Mesothelial cell of epicardium (in vitro differentiated cells): ENCODE measurements around the gene CACNA1C. TPM values are rescaled to one million over a fixed set of nuclear protein-coding genes. Genes with fewer than 3 reads are reported as not detected.

Experiments
- DNase-seq, 2 experiments: peaks; one replicate each; pipeline ENCODE4 v3.0.0; 2021; ENCODE audit warnings: low spot score in 2 of 2; ENCODE audit not compliant: unreplicated experiment in 2 of 2
- H3K27ac Mint-ChIP-seq: 2 replicates; pipeline ENCODE4 v1.8.0; 2021; ENCODE audit warnings: mixed read lengths
- H3K27me3 Mint-ChIP-seq: 2 replicates; pipeline ENCODE4 v1.8.0; 2021; ENCODE audit warnings: low read depth, mixed read lengths
- H3K36me3 Mint-ChIP-seq: 2 replicates; pipeline ENCODE4 v1.8.0; 2021; ENCODE audit warnings: mixed read lengths
- H3K4me1 Mint-ChIP-seq: 2 replicates; pipeline ENCODE4 v1.8.0; 2021; ENCODE audit warnings: mixed read lengths
- H3K4me3 Mint-ChIP-seq: 2 replicates; pipeline ENCODE4 v1.8.0; 2021; ENCODE audit warnings: mild to moderate bottlenecking, moderate library complexity, mixed read lengths
- H3K9me3 Mint-ChIP-seq: 2 replicates; pipeline ENCODE4 v1.8.0; 2021; ENCODE audit warnings: mixed read lengths
- CTCF ChIP-seq: fragments of 200-600 bp; sonication (generic); IDR thresholded peaks from one replicate; pipeline ENCODE4 v1.5.0; 2021; ENCODE audit warnings: antibody characterized with exemption; ENCODE audit not compliant: unreplicated experiment
- total RNA-seq: library from RNA; stranded (reverse); gene quantifications from 3 replicates; pipeline ENCODE4 v1.2.1, GENCODE V29; 2021

CACNA1C gene
- total RNA-seq, 1 donor from 2014 or later, result 33.6 TPM

- Mint-ChIP-seq H3K27me3 (no peaks in the 10 kb centered on the region), H3K4me3 (no peak overlapping the region)
- no peak for DNase-seq
Observed at GRCh38 chr12:2445968-2446367, 393.2 kb downstream of the CACNA1C start.

GRCh38 chr12:2447861-2448260, 395.1 kb downstream of the CACNA1C start:
- TF ChIP-seq CTCF, result no peak
- Mint-ChIP-seq H3K27me3 (no peaks in the 10 kb centered on the region), H3K4me1 (no peaks in the 10 kb centered on the region), H3K4me3 (no peak overlapping the region), H3K9me3 (no peaks in the 10 kb centered on the region), H3K27ac (no peak overlapping the region), H3K36me3 (peaks cover 4% of the 10 kb centered on the region)
- no peak for DNase-seq

More at GRCh38 chr12:2445968-2446367, 393.2 kb downstream of the CACNA1C start:
- TF ChIP-seq CTCF, result no peak
- Mint-ChIP-seq H3K36me3 (peaks cover 4% of the 10 kb centered on the region), H3K27ac (no peak overlapping the region), H3K4me1 (no peaks in the 10 kb centered on the region), H3K9me3 (no peaks in the 10 kb centered on the region)

GRCh38 chr12:2449586-2449985, 396.8 kb downstream of the CACNA1C start:
- TF ChIP-seq CTCF, result no peak
- no peaks in the 10 kb centered on the region for H3K9me3 Mint-ChIP-seq
- H3K4me3 Mint-ChIP-seq, result no peak overlapping the region
- H3K36me3 Mint-ChIP-seq, result peaks cover 4% of the 10 kb centered on the region
- no peak for DNase-seq
- no peak overlapping the region for H3K27ac Mint-ChIP-seq
- H3K27me3 Mint-ChIP-seq, result no peaks in the 10 kb centered on the region
- H3K4me1 Mint-ChIP-seq, result no peaks in the 10 kb centered on the region

GRCh38 chr12:2450553-2450952, 397.8 kb downstream of the CACNA1C start:
- H3K36me3 Mint-ChIP-seq, result peaks cover 4% of the 10 kb centered on the region
- no peaks in the 10 kb centered on the region for H3K9me3 Mint-ChIP-seq
- no peak overlapping the region for H3K4me3 Mint-ChIP-seq
- H3K27me3 Mint-ChIP-seq, result no peaks in the 10 kb centered on the region
- H3K27ac Mint-ChIP-seq, result no peak overlapping the region
- no peak for DNase-seq
- H3K4me1 Mint-ChIP-seq, result no peaks in the 10 kb centered on the region
- TF ChIP-seq CTCF, result no peak

GRCh38 chr12:2451025-2451424, 398.2 kb downstream of the CACNA1C start:
- H3K36me3 Mint-ChIP-seq, result peaks cover 4% of the 10 kb centered on the region
- TF ChIP-seq CTCF, result no peak
- no peaks in the 10 kb centered on the region for H3K4me1 Mint-ChIP-seq
- DNase-seq, result no peak
- no peaks in the 10 kb centered on the region for H3K27me3 Mint-ChIP-seq
- H3K4me3 Mint-ChIP-seq, result no peak overlapping the region
- no peaks in the 10 kb centered on the region for H3K9me3 Mint-ChIP-seq
- H3K27ac Mint-ChIP-seq, result no peak overlapping the region

GRCh38 chr12:2451497-2451896, 398.7 kb downstream of the CACNA1C start:
- H3K4me1 Mint-ChIP-seq, result no peaks in the 10 kb centered on the region
- TF ChIP-seq CTCF, result no peak
- no peaks in the 10 kb centered on the region for H3K9me3 Mint-ChIP-seq
- no peak for DNase-seq
- H3K4me3 Mint-ChIP-seq, result no peak overlapping the region
- H3K27me3 Mint-ChIP-seq, result no peaks in the 10 kb centered on the region
- H3K36me3 Mint-ChIP-seq, result peaks cover 4% of the 10 kb centered on the region
- no peak overlapping the region for H3K27ac Mint-ChIP-seq
